OCI-LY1 (cell line): ENCODE data around the gene RNF212.

Experiments
- H2AFZ ChIP-seq: fragments of 200-600 bp; sonication (generic), shearing (Covaris generic); 2 replicates; pipeline ENCODE4 v1.6.0; 2014; ENCODE audit warnings: antibody characterized with exemption, mild to moderate bottlenecking, low read length
- H3F3A ChIP-seq: fragments of 200-600 bp; sonication (generic), shearing (Covaris generic); 2 replicates; pipeline ENCODE4 v1.6.0; 2014; ENCODE audit warnings: mild to moderate bottlenecking, antibody characterized with exemption, low read length, moderate library complexity; ENCODE audit not compliant: insufficient read depth
- H3K27ac ChIP-seq: fragments of 200-600 bp; sonication (generic); 2 replicates; pipeline ENCODE4 v1.5.1; 2014; ENCODE audit warnings: low read length, mixed run types, mild to moderate bottlenecking, low read depth; ENCODE audit not compliant: poor library complexity, severe bottlenecking
- H3K27me3 ChIP-seq: fragments of 200-600 bp; sonication (generic); 2 replicates; pipeline ENCODE4 v1.6.0; 2014; ENCODE audit warnings: antibody characterized with exemption, mild to moderate bottlenecking, low read length, moderate library complexity; ENCODE audit not compliant: insufficient read depth
- H3K36me3 ChIP-seq: fragments of 200-600 bp; sonication (generic); 2 replicates; pipeline ENCODE4 v1.6.1; 2014; ENCODE audit warnings: mild to moderate bottlenecking, antibody characterized with exemption, low read length, moderate library complexity, mixed read lengths; ENCODE audit not compliant: insufficient read depth
- H3K4me1 ChIP-seq: fragments of 200-600 bp; sonication (generic); 2 replicates; pipeline ENCODE4 v1.5.1; 2014; ENCODE audit warnings: mild to moderate bottlenecking, low read length, moderate library complexity; ENCODE audit not compliant: insufficient read depth, severe bottlenecking
- H3K4me2 ChIP-seq: fragments of 200-600 bp; sonication (generic), shearing (Covaris generic); 2 replicates; pipeline ENCODE4 v1.6.1; 2014; ENCODE audit warnings: low read length
- H3K4me3 ChIP-seq: fragments of 200-600 bp; sonication (generic); 2 replicates; pipeline ENCODE4 v1.5.1; 2014; ENCODE audit warnings: low read length, low read depth, mild to moderate bottlenecking, mixed read lengths; ENCODE audit not compliant: poor library complexity, severe bottlenecking
- H3K79me2 ChIP-seq: fragments of 200-600 bp; shearing (Covaris generic); 2 replicates; pipeline ENCODE4 v1.6.1; 2016; ENCODE audit warnings: mixed run types, low read length, mixed read lengths; ENCODE audit not compliant: insufficient read depth
- H3K9ac ChIP-seq: fragments of 200-600 bp; sonication (generic), shearing (Covaris generic); 2 replicates; pipeline ENCODE4 v1.6.1; 2014; ENCODE audit warnings: mild to moderate bottlenecking, low read length, mixed read lengths
- H3K9me2 ChIP-seq: fragments of 200-600 bp; sonication (generic), shearing (Covaris generic); 2 replicates; pipeline ENCODE4 v1.6.1; 2014; ENCODE audit warnings: low read depth, mild to moderate bottlenecking, low read length, mixed read lengths
- H3K9me3 ChIP-seq: fragments of 200-600 bp; shearing (Covaris generic); 2 replicates; pipeline ENCODE4 v1.6.1; 2014; ENCODE audit warnings: low read length, mixed read lengths
- H4K20me1 ChIP-seq: fragments of 200-600 bp; sonication (generic), shearing (Covaris generic); 2 replicates; pipeline ENCODE4 v1.6.0; 2016; ENCODE audit warnings: mild to moderate bottlenecking, low read length; ENCODE audit not compliant: insufficient read depth
- CTCF ChIP-seq: fragments of 200-600 bp; sonication (generic), shearing (Covaris generic); IDR thresholded peaks from 2 replicates; pipeline ENCODE4 v1.5.1; 2017; ENCODE audit warnings: mild to moderate bottlenecking, antibody characterized with exemption, low read length, moderate library complexity, mixed read lengths
- EZH2 ChIP-seq: fragments of 200-600 bp; sonication (generic), shearing (Covaris generic); IDR thresholded peaks from 2 replicates; pipeline ENCODE4 v1.8.0; 2017; ENCODE audit warnings: borderline replicate concordance, mixed run types, mild to moderate bottlenecking, antibody characterized with exemption, low read length, moderate library complexity, mixed read lengths

RNF212 gene

GRCh38 chr4:1027915-1028238 lies 85.5 kb downstream of the RNF212 start:
- no peaks in the 10 kb centered on the region for H3K9me3 ChIP-seq
- no peak overlapping the region for H3K4me2 ChIP-seq
- no peaks in the 10 kb centered on the region for H4K20me1 ChIP-seq
- TF ChIP-seq EZH2 (no peak), CTCF (no peak)
- H3K4me3 ChIP-seq: no peak overlapping the region
- H2AFZ ChIP-seq: no peak overlapping the region
- no peaks in the 10 kb centered on the region for H3K27me3 ChIP-seq
- no peak overlapping the region for H3K27ac ChIP-seq
- no peak overlapping the region for H3K9ac ChIP-seq
- H3K4me1 ChIP-seq: peaks cover 7% of the 10 kb centered on the region
- no peaks in the 10 kb centered on the region for H3F3A ChIP-seq
- H3K79me2 ChIP-seq: no peaks in the 10 kb centered on the region
- no peaks in the 10 kb centered on the region for H3K9me2 ChIP-seq
- H3K36me3 ChIP-seq: no peaks in the 10 kb centered on the region

- no peaks in the 10 kb centered on the region for H3K9me3 ChIP-seq
- no peak overlapping the region for H3K9ac ChIP-seq
- TF ChIP-seq CTCF (no peak), EZH2 (no peak)
- no peak overlapping the region for H2AFZ ChIP-seq
- no peaks in the 10 kb centered on the region for H3K36me3 ChIP-seq
- H3K4me2 ChIP-seq: no peak overlapping the region
- no peak overlapping the region for H3K4me3 ChIP-seq
- no peaks in the 10 kb centered on the region for H3K79me2 ChIP-seq
- peaks cover 7% of the 10 kb centered on the region for H3K4me1 ChIP-seq
- no peaks in the 10 kb centered on the region for H3K27me3 ChIP-seq
- no peaks in the 10 kb centered on the region for H3K9me2 ChIP-seq
- H4K20me1 ChIP-seq: no peaks in the 10 kb centered on the region
- no peaks in the 10 kb centered on the region for H3F3A ChIP-seq
- H3K27ac ChIP-seq: no peak overlapping the region
Measured at GRCh38 chr4:1027219-1027914, 86.0 kb downstream of the RNF212 start.

GRCh38 chr4:1026115-1026514 lies 87.2 kb downstream of the RNF212 start:
- H3K36me3 ChIP-seq: no peaks in the 10 kb centered on the region
- TF ChIP-seq EZH2 (no peak), CTCF (no peak)
- no peak overlapping the region for H2AFZ ChIP-seq
- no peaks in the 10 kb centered on the region for H3K9me3 ChIP-seq
- no peaks in the 10 kb centered on the region for H3K27me3 ChIP-seq
- no peak overlapping the region for H3K4me3 ChIP-seq
- H3K9me2 ChIP-seq: no peaks in the 10 kb centered on the region
- no peak overlapping the region for H3K27ac ChIP-seq
- H3K79me2 ChIP-seq: no peaks in the 10 kb centered on the region
- no peak overlapping the region; the same call in 1 of the 2 replicates for H3K4me2 ChIP-seq
- H3K4me1 ChIP-seq: peaks cover 7% of the 10 kb centered on the region
- no peak overlapping the region for H3K9ac ChIP-seq
- no peaks in the 10 kb centered on the region for H3F3A ChIP-seq
- H4K20me1 ChIP-seq: no peaks in the 10 kb centered on the region
